ENCODE results near the gene SLAMF1.
"Not testable (repeated sequence)": the region's sequence is repeated elsewhere in the genome, so short reads cannot be mapped to it uniquely, and the experiment has no call there.

Gene SLAMF1

GRCh38 chr1:160646711-160647328 is at the start of gene SLAMF1:
Gene SLAMF1, minus strand, starts transcription at chr1:160647044. Its CDS starts 99 bp downstream, at chr1:160646945.
- Histone ChIP-seq H3K4me1 (ENCODE audit: insufficient read depth, insufficient read length) (no peaks in the 10 kb centered on the region), H3K4me3 (ENCODE audit: insufficient read length, low read depth) (no peak within 1 kb of the TSS), H3K27me3 (ENCODE audit: insufficient read depth, insufficient read length) (peaks cover 2% of the 10 kb centered on the region), H3K9me3 (ENCODE audit: insufficient read depth, low read length) (peaks cover 11% of the 10 kb centered on the region; the same call in 1 of the 2 replicates), H3K36me3 (ENCODE audit: insufficient read depth, insufficient read length, low read length) (no peaks in the 10 kb centered on the region), H3K9ac (ENCODE audit: insufficient read length, low read depth) (no peak within 1 kb of the TSS)
- no peak for DNase-seq (ENCODE audit: low read depth, low spot score)
- no peak for TF ChIP-seq YY1 (IDR thresholded peaks at IDR 0.05; ENCODE audit: insufficient read depth, insufficient read length)
- TF ChIP-seq ZNF274 (IDR thresholded peaks at IDR 0.05; ENCODE audit: low read depth, low read length): no peak
- TF ChIP-seq SUZ12 (IDR thresholded peaks at IDR 0.05; ENCODE audit: extremely low read depth, insufficient read depth, insufficient read length): no peak

- not testable (repeated sequence) for H3K4me1 ChIP-seq (ENCODE audit: insufficient read depth, insufficient read length); H3K9me3 ChIP-seq (ENCODE audit: insufficient read depth, low read length); H3K4me3 ChIP-seq (ENCODE audit: insufficient read length, low read depth); H3K36me3 ChIP-seq (ENCODE audit: insufficient read depth, insufficient read length, low read length); DNase-seq (ENCODE audit: low read depth, low spot score); H3K9ac ChIP-seq (ENCODE audit: insufficient read length, low read depth); H3K27me3 ChIP-seq (ENCODE audit: insufficient read depth, insufficient read length)
These were observed 45.5 kb upstream of the SLAMF1 start for GRCh38 chr1:160692390-160692789.

GRCh38 chr1:160685266-160685665 is 38.4 kb upstream of the SLAMF1 start:
- Histone ChIP-seq H3K4me1 (ENCODE audit: insufficient read depth, insufficient read length) (peaks cover 2% of the 10 kb centered on the region), H3K9me3 (ENCODE audit: insufficient read depth, low read length) (peaks cover 5% of the 10 kb centered on the region; the same call in 1 of the 2 replicates), H3K9ac (ENCODE audit: insufficient read length, low read depth) (no peak overlapping the region), H3K36me3 (ENCODE audit: insufficient read depth, insufficient read length, low read length) (no peaks in the 10 kb centered on the region), H3K4me3 (ENCODE audit: insufficient read length, low read depth) (no peak overlapping the region), H3K27me3 (ENCODE audit: insufficient read depth, insufficient read length) (no peaks in the 10 kb centered on the region)
- TF ChIP-seq ZNF274 (IDR thresholded peaks at IDR 0.05; ENCODE audit: low read depth, low read length): no peak
- no peak for TF ChIP-seq YY1 (IDR thresholded peaks at IDR 0.05; ENCODE audit: insufficient read depth, insufficient read length)
- TF ChIP-seq SUZ12 (IDR thresholded peaks at IDR 0.05; ENCODE audit: extremely low read depth, insufficient read depth, insufficient read length): no peak
- no peak for DNase-seq (ENCODE audit: low read depth, low spot score)

- no peak for TF ChIP-seq SUZ12 (IDR thresholded peaks at IDR 0.05; ENCODE audit: extremely low read depth, insufficient read depth, insufficient read length)
- no peak for TF ChIP-seq YY1 (IDR thresholded peaks at IDR 0.05; ENCODE audit: insufficient read depth, insufficient read length)
- no peak for TF ChIP-seq ZNF274 (IDR thresholded peaks at IDR 0.05; ENCODE audit: low read depth, low read length)
- no peaks in the 10 kb centered on the region for H3K27me3 ChIP-seq (ENCODE audit: insufficient read depth, insufficient read length)
- no peak overlapping the region for H3K4me3 ChIP-seq (ENCODE audit: insufficient read length, low read depth)
- peaks cover 2% of the 10 kb centered on the region for H3K4me1 ChIP-seq (ENCODE audit: insufficient read depth, insufficient read length)
- DNase-seq (ENCODE audit: low read depth, low spot score): no peak
- no peaks in the 10 kb centered on the region for H3K36me3 ChIP-seq (ENCODE audit: insufficient read depth, insufficient read length, low read length)
- H3K9me3 ChIP-seq (ENCODE audit: insufficient read depth, low read length): peaks cover 5% of the 10 kb centered on the region; the same call in 1 of the 2 replicates
- no peak overlapping the region for H3K9ac ChIP-seq (ENCODE audit: insufficient read length, low read depth)
These were observed 36.4 kb upstream of the SLAMF1 start for GRCh38 chr1:160682983-160683865.

- DNase-seq (ENCODE audit: low read depth, low spot score): no peak
- Histone ChIP-seq H3K4me1 (ENCODE audit: insufficient read depth, insufficient read length) (peaks cover 2% of the 10 kb centered on the region), H3K9me3 (ENCODE audit: insufficient read depth, low read length) (no peaks in the 10 kb centered on the region; the same call in 1 of the 2 replicates), H3K27me3 (ENCODE audit: insufficient read depth, insufficient read length) (no peaks in the 10 kb centered on the region), H3K36me3 (ENCODE audit: insufficient read depth, insufficient read length, low read length) (no peaks in the 10 kb centered on the region), H3K4me3 (ENCODE audit: insufficient read length, low read depth) (no peak overlapping the region), H3K9ac (ENCODE audit: insufficient read length, low read depth) (no peak overlapping the region)
- TF ChIP-seq YY1 (IDR thresholded peaks at IDR 0.05; ENCODE audit: insufficient read depth, insufficient read length): no peak
- TF ChIP-seq ZNF274 (IDR thresholded peaks at IDR 0.05; ENCODE audit: low read depth, low read length): no peak
- TF ChIP-seq SUZ12 (IDR thresholded peaks at IDR 0.05; ENCODE audit: extremely low read depth, insufficient read depth, insufficient read length): no peak
These were observed 35.0 kb upstream of the SLAMF1 start for GRCh38 chr1:160681891-160682140.

GRCh38 chr1:160681066-160681890 is 34.4 kb upstream of the SLAMF1 start:
- no peaks in the 10 kb centered on the region for H3K27me3 ChIP-seq (ENCODE audit: insufficient read depth, insufficient read length)
- no peak overlapping the region for H3K9ac ChIP-seq (ENCODE audit: insufficient read length, low read depth)
- no peak overlapping the region for H3K4me3 ChIP-seq (ENCODE audit: insufficient read length, low read depth)
- peak; percentile 98 for DNase-seq (ENCODE audit: low read depth, low spot score)
- H3K4me1 ChIP-seq (ENCODE audit: insufficient read depth, insufficient read length): peaks cover 2% of the 10 kb centered on the region
- no peaks in the 10 kb centered on the region for H3K36me3 ChIP-seq (ENCODE audit: insufficient read depth, insufficient read length, low read length)
- no peaks in the 10 kb centered on the region; the same call in 1 of the 2 replicates for H3K9me3 ChIP-seq (ENCODE audit: insufficient read depth, low read length)
- TF ChIP-seq ZNF274 (IDR thresholded peaks at IDR 0.05; ENCODE audit: low read depth, low read length): no peak
- no peak for TF ChIP-seq YY1 (IDR thresholded peaks at IDR 0.05; ENCODE audit: insufficient read depth, insufficient read length)

- no peak for TF ChIP-seq SUZ12 (IDR thresholded peaks at IDR 0.05; ENCODE audit: extremely low read depth, insufficient read depth, insufficient read length)
- no peak for TF ChIP-seq ZNF274 (IDR thresholded peaks at IDR 0.05; ENCODE audit: low read depth, low read length)
- no peak for TF ChIP-seq YY1 (IDR thresholded peaks at IDR 0.05; ENCODE audit: insufficient read depth, insufficient read length)
- Histone ChIP-seq H3K4me3 (ENCODE audit: insufficient read length, low read depth) (no peak overlapping the region), H3K27me3 (ENCODE audit: insufficient read depth, insufficient read length) (no peaks in the 10 kb centered on the region), H3K9ac (ENCODE audit: insufficient read length, low read depth) (no peak overlapping the region), H3K36me3 (ENCODE audit: insufficient read depth, insufficient read length, low read length) (no peaks in the 10 kb centered on the region), H3K9me3 (ENCODE audit: insufficient read depth, low read length) (no peaks in the 10 kb centered on the region; the same call in 1 of the 2 replicates), H3K4me1 (ENCODE audit: insufficient read depth, insufficient read length) (peaks cover 2% of the 10 kb centered on the region)
- DNase-seq (ENCODE audit: low read depth, low spot score): no peak
These were observed 33.6 kb upstream of the SLAMF1 start for GRCh38 chr1:160680399-160680798.

Measured in NT2/D1 (cell line).